HL-60 (cell line): ENCODE measurements around the gene NBEAL2.
A peak's percentile ranks its signal among the peaks of the same experiment; 100 is the strongest.

Experiments used
- DNase-seq, 2 experiments: peaks; one replicate each; pipeline ENCODE4 v3.0.0-alpha.2; 2010 to 2020; ENCODE audit warnings: low read depth in 1 of 2, low spot score in 1 of 2
- H3K27ac ChIP-seq: fragments of 250-450 bp; sonication (Bioruptor Pico); replicated peaks from 2 replicates; pipeline ENCODE4 v1.5.1; 2020; ENCODE audit warnings: mild to moderate bottlenecking, moderate library complexity
- H3K27me3 ChIP-seq: fragments of 250-450 bp; sonication (Bioruptor Pico); 2 replicates; pipeline ENCODE4 v1.5.1; 2021; ENCODE audit warnings: mild to moderate bottlenecking, moderate library complexity; ENCODE audit not compliant: insufficient read depth, poor library complexity, severe bottlenecking
- H3K4me3 ChIP-seq: replicated peaks from 2 replicates; pipeline ENCODE4 v1.5.1; 2011; ENCODE audit warnings: mild to moderate bottlenecking, control low read depth, low read length; ENCODE audit not compliant: insufficient read depth
- GABPA ChIP-seq: IDR thresholded peaks from 2 replicates; pipeline ENCODE4 v1.6.1; 2012; ENCODE audit warnings: low read depth
- POLR2AphosphoS5 ChIP-seq: IDR thresholded peaks from 2 replicates; pipeline ENCODE4 v1.6.1; 2012; ENCODE audit warnings: low read depth
- REST ChIP-seq: IDR thresholded peaks from 2 replicates; pipeline ENCODE4 v1.6.1; 2012; ENCODE audit warnings: low read depth; ENCODE audit not compliant: insufficient replicate concordance
- SPI1 ChIP-seq: IDR thresholded peaks from 2 replicates; pipeline ENCODE4 v1.6.1; 2012; ENCODE audit warnings: low read depth, mild to moderate bottlenecking, borderline replicate concordance
- TF ChIP-seq, protein P1 (sequence below): IDR thresholded peaks from one replicate; pipeline ENCODE4 v1.5.1; 2011; ENCODE audit warnings: low read length, control low read depth, inconsistent platforms; ENCODE audit not compliant: insufficient read depth

NBEAL2 gene

GRCh38 chr3:46953234-46954010, 26.0 kb upstream of the NBEAL2 start:
- peak in 1 of 2 experiments; percentile 82 for DNase-seq
- TF ChIP-seq SPI1, result peak; percentile 97
- no peak for TF ChIP-seq REST
- TF ChIP-seq, protein P1, sequence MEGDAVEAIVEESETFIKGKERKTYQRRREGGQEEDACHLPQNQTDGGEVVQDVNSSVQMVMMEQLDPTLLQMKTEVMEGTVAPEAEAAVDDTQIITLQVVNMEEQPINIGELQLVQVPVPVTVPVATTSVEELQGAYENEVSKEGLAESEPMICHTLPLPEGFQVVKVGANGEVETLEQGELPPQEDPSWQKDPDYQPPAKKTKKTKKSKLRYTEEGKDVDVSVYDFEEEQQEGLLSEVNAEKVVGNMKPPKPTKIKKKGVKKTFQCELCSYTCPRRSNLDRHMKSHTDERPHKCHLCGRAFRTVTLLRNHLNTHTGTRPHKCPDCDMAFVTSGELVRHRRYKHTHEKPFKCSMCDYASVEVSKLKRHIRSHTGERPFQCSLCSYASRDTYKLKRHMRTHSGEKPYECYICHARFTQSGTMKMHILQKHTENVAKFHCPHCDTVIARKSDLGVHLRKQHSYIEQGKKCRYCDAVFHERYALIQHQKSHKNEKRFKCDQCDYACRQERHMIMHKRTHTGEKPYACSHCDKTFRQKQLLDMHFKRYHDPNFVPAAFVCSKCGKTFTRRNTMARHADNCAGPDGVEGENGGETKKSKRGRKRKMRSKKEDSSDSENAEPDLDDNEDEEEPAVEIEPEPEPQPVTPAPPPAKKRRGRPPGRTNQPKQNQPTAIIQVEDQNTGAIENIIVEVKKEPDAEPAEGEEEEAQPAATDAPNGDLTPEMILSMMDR, result no peak
- TF ChIP-seq POLR2AphosphoS5, result peak; percentile 48; the same call in 1 of the 2 replicates
- TF ChIP-seq GABPA, result no peak
- no peaks in the 10 kb centered on the region for H3K27me3 ChIP-seq
- H3K4me3 ChIP-seq, result no peak overlapping the region
- peak overlapping the region; percentile 59 for H3K27ac ChIP-seq

DNA sequence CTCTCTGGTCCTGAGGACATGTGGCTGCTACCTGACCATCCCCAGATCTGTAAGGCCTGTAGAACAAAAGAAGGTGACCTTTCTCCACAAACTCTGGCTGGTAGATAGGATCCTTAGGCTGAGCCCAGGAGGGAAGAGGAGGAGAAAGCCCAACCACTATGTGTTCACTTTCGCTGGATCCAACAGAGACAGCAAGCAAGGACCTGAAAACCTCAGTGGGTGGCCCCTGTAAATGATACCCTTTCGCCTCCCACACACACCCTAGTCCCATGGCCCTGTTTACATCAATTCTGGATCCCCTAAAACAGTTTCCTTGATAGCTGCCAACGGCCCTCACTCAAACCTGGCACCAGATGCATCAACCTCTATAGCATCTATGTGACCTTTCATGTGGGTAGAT, 25.3 kb upstream of the NBEAL2 start:
- Histone ChIP-seq H3K4me3 (no peak overlapping the region), H3K27ac (peak overlapping the region; percentile 59), H3K27me3 (no peaks in the 10 kb centered on the region)
- TF ChIP-seq, protein P1, result no peak
- TF ChIP-seq SPI1, result no peak
- no peak for TF ChIP-seq REST
- no peak for TF ChIP-seq POLR2AphosphoS5
- TF ChIP-seq GABPA, result no peak
- DNase-seq, result no peak

- TF ChIP-seq POLR2AphosphoS5 (no peak), SPI1 (no peak), REST (no peak), GABPA (no peak)
- TF ChIP-seq, protein P1, result no peak
- H3K27ac ChIP-seq, result peak overlapping the region; percentile 59
- no peaks in the 10 kb centered on the region for H3K27me3 ChIP-seq
- H3K4me3 ChIP-seq, result no peak overlapping the region
- DNase-seq, result no peak
These were observed 24.3 kb upstream of the NBEAL2 start for GRCh38 chr3:46955157-46955556.
